GM18951 (cell line): ENCODE data around the gene TFB2M.

Experiments used
- POLR2A ChIP-seq: IDR thresholded peaks from 4 replicates; pipeline ENCODE4 v1.6.1; 2011; ENCODE audit warnings: mild to moderate bottlenecking; ENCODE audit not compliant: insufficient read length, insufficient read depth; ENCODE audit errors: extremely low read depth
- in situ Hi-C: fragments of 300-500 bp; cut with MboI; formaldehyde crosslinking; loops from one replicate; pipeline ENCODE4 v1.12.0; 2022; ENCODE audit warnings: low sequenced_read_pairs, mixed read lengths, inconsistent platforms; ENCODE audit not compliant: unreplicated experiment

The TFB2M gene

GRCh38 chr1:246559310-246559709, 6.8 kb downstream of the TFB2M start:
- in situ Hi-C loops, result no loop called here
- no peak for TF ChIP-seq POLR2A

GRCh38 chr1:246558041-246558440, 8.0 kb downstream of the TFB2M start:
- in situ Hi-C loops, result no loop called here

GRCh38 chr1:246554201-246554600, 11.9 kb downstream of the TFB2M start:
- TF ChIP-seq POLR2A, result no peak
- in situ Hi-C loops, result no loop called here

More at GRCh38 chr1:246558041-246558440, 8.0 kb downstream of the TFB2M start:
- no peak for TF ChIP-seq POLR2A

- TF ChIP-seq POLR2A, result no peak
- in situ Hi-C loops, result no loop called here
Measured at GRCh38 chr1:246552110-246552509, 14.0 kb downstream of the TFB2M start.

GRCh38 chr1:246550402-246550801, 15.7 kb downstream of the TFB2M start:
- in situ Hi-C loops, result no loop called here
- TF ChIP-seq POLR2A, result no peak

- in situ Hi-C loops, result no loop called here
- TF ChIP-seq POLR2A, result no peak
Measured at GRCh38 chr1:246549665-246550064, 16.4 kb downstream of the TFB2M start.

- in situ Hi-C loops, result no loop called here
Measured at GRCh38 chr1:246544001-246544400, 22.1 kb downstream of the TFB2M start.

GRCh38 chr1:246540738-246541491, 25.1 kb downstream of the TFB2M start:
- in situ Hi-C loops, result no loop called here
- TF ChIP-seq POLR2A, result no peak

More at GRCh38 chr1:246544001-246544400, 22.1 kb downstream of the TFB2M start:
- TF ChIP-seq POLR2A, result no peak

- in situ Hi-C loops, result no loop called here
- TF ChIP-seq POLR2A, result no peak
Measured at GRCh38 chr1:246537887-246538286, 28.2 kb downstream of the TFB2M start.

- no peak for TF ChIP-seq POLR2A
- in situ Hi-C loops, result no loop called here
Measured at GRCh38 chr1:246537441-246537840, 28.6 kb downstream of the TFB2M start.

GRCh38 chr1:246534114-246534513, 31.9 kb downstream of the TFB2M start:
- no peak for TF ChIP-seq POLR2A
- in situ Hi-C loops, result no loop called here

GRCh38 chr1:246533371-246533905, 32.6 kb downstream of the TFB2M start:
- in situ Hi-C loops, result no loop called here
- TF ChIP-seq POLR2A, result no peak

GRCh38 chr1:246532519-246532918, 33.5 kb downstream of the TFB2M start:
- TF ChIP-seq POLR2A, result no peak
- in situ Hi-C loops, result no loop called here

GRCh38 chr1:246530482-246530881, 35.6 kb downstream of the TFB2M start:
- no peak for TF ChIP-seq POLR2A
- in situ Hi-C loops, result no loop called here
